ENCODE results near the gene NLRP12.
"Not testable (repeated sequence)": the region's sequence is repeated elsewhere in the genome, so short reads cannot be mapped to it uniquely, and the experiment has no call there.

Gene NLRP12

GRCh38 chr19:53849237-53849676 lies 25.1 kb upstream of the NLRP12 start:
- no peak for DNase-seq (ENCODE audit: low read depth)
- TF ChIP-seq CTCF (IDR thresholded peaks at IDR 0.05; ENCODE audit: insufficient read depth, low read depth, low read length, missing control alignments): no peak
- H3K4me3 ChIP-seq (ENCODE audit: low read length): no peak overlapping the region

GRCh38 chr19:53847555-53847954 lies 23.4 kb upstream of the NLRP12 start:
- TF ChIP-seq CTCF (IDR thresholded peaks at IDR 0.05; ENCODE audit: insufficient read depth, low read depth, low read length, missing control alignments): no peak
- DNase-seq (ENCODE audit: low read depth): no peak
- H3K4me3 ChIP-seq (ENCODE audit: low read length): no peak overlapping the region

DNA sequence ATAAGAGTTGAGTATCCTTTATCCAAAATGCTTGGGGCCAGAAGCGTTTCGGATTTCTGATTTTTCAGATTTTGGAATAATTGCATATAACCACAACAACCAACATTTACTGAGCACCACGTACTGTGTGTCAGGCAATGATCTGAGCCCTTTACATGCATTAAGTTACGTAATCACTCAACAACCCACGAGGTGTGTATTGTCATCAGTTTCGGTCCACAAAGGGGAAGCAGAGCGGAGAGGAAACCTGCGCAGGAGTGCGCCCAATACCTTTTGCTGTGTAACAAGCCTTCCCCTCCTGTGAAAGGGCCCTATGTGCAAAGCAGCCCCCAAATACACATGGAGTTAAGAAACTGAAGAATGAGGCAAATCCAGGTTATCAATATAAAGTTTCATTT lies 20.7 kb upstream of the NLRP12 start:
- DNase-seq (ENCODE audit: low read depth): no peak
- no peak for TF ChIP-seq CTCF (IDR thresholded peaks at IDR 0.05; ENCODE audit: insufficient read depth, low read depth, low read length, missing control alignments)
- no peak overlapping the region for H3K4me3 ChIP-seq (ENCODE audit: low read length)

GRCh38 chr19:53840914-53841313 lies 16.8 kb upstream of the NLRP12 start:
- DNase-seq (ENCODE audit: low read depth): peak; percentile 90
- H3K4me3 ChIP-seq (ENCODE audit: low read length): not testable (repeated sequence)

- H3K4me3 ChIP-seq (ENCODE audit: low read length); DNase-seq (ENCODE audit: low read depth): not testable (repeated sequence)
Measured at GRCh38 chr19:53840241-53840640, 16.1 kb upstream of the NLRP12 start.

- DNase-seq (ENCODE audit: low read depth); H3K4me3 ChIP-seq (ENCODE audit: low read length): not testable (repeated sequence)
Measured at GRCh38 chr19:53838446-53838845, 14.3 kb upstream of the NLRP12 start.

DNA sequence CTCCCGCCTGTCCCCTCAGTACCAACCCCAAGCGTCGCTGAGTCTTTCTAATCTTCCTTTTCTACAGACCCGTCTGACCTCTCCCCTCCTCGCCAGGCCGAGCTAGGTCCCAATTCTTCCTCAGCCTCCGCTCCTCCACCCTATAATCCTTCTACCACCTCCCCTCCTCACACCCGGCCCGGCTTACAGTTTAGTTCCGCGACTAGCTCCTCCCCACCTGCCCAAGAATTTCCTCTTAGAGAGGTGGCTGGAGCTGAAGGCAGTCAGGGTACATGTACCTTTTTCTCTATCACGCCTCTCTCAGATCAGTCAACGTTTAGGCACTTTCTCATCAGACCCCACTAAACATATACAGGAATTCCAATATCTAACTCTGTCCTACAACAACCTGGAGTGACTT lies 8.7 kb upstream of the NLRP12 start:
- H3K4me3 ChIP-seq (ENCODE audit: low read length); DNase-seq (ENCODE audit: low read depth): not testable (repeated sequence)

DNA sequence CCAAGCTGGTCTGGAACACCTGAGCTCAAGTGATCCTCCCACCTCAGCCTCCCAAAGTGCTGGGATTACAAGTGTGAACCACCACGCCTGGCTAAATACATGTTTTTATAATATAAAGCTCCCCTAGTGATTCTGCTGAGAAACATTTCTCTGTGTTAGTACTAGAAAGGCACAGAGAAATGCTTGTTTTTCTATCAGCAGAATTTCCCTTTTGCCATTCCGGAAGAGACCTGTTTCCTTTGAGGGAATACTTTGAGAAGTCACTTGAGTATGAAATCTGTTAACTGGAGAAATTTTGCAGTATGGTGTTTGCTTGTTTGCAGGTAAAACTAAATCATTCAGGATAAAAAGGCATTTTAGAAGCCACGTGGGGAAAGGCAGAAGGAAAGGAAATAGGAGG lies 4.4 kb upstream of the NLRP12 start:
- DNase-seq (ENCODE audit: low read depth): no peak
- no peak overlapping the region for H3K4me3 ChIP-seq (ENCODE audit: low read length)
- no peak for TF ChIP-seq CTCF (IDR thresholded peaks at IDR 0.05; ENCODE audit: insufficient read depth, low read depth, low read length, missing control alignments)

- TF ChIP-seq CTCF (IDR thresholded peaks at IDR 0.05; ENCODE audit: insufficient read depth, low read depth, low read length, missing control alignments): no peak
- no peak overlapping the region for H3K4me3 ChIP-seq (ENCODE audit: low read length)
- no peak for DNase-seq (ENCODE audit: low read depth)
Measured at GRCh38 chr19:53826876-53827275, 2.8 kb upstream of the NLRP12 start.

Measured in epithelial cell of esophagus (primary cell).